Stimulated activated CD8-positive, alpha-beta memory T cell treated with anti-CD3 and anti-CD28 coated beads, Interleukin-7, amount 100 ng/mL, for 1 hour (primary cell): Measurements from ENCODE around the gene IFRD1.

Experiments
- DNase-seq, 2 donors: peaks; one replicate each; pipeline ENCODE4 v3.0.0-alpha.2; 2020; ENCODE audit warnings: low read depth in 2 of 2

The IFRD1 gene

GRCh38 chr7:112487457-112488263, 37.4 kb downstream of the IFRD1 start:
- no peak for DNase-seq

GRCh38 chr7:112488264-112488552, 37.9 kb downstream of the IFRD1 start:
- no peak for DNase-seq

GRCh38 chr7:112492186-112492585, 41.9 kb downstream of the IFRD1 start:
- DNase-seq = no peak

GRCh38 chr7:112494656-112495055, 44.4 kb downstream of the IFRD1 start:
- no peak for DNase-seq

- no peak for DNase-seq
Measured at GRCh38 chr7:112495156-112495788, 45.0 kb downstream of the IFRD1 start.

GRCh38 chr7:112495810-112496462, 45.7 kb downstream of the IFRD1 start:
- no peak for DNase-seq

- no peak for DNase-seq
Measured at GRCh38 chr7:112497481-112497880, 47.2 kb downstream of the IFRD1 start.

- DNase-seq = no peak
Measured at GRCh38 chr7:112500619-112501018, 50.4 kb downstream of the IFRD1 start.

- DNase-seq = no peak
Measured at GRCh38 chr7:112501801-112502503, 51.7 kb downstream of the IFRD1 start.

GRCh38 chr7:112502700-112503099, 52.4 kb downstream of the IFRD1 start:
- DNase-seq = no peak

- DNase-seq = no peak
Measured at GRCh38 chr7:112503361-112503972, 53.2 kb downstream of the IFRD1 start.

- DNase-seq = no peak
Measured at GRCh38 chr7:112504093-112504695, 53.9 kb downstream of the IFRD1 start.

- DNase-seq = no peak
Measured at GRCh38 chr7:112505495-112505894, 55.2 kb downstream of the IFRD1 start.

GRCh38 chr7:112508404-112508803, 58.1 kb downstream of the IFRD1 start:
- DNase-seq = no peak

GRCh38 chr7:112509402-112509801, 59.1 kb downstream of the IFRD1 start:
- no peak for DNase-seq

GRCh38 chr7:112510001-112510742, 59.9 kb downstream of the IFRD1 start:
- no peak for DNase-seq

GRCh38 chr7:112510743-112511110, 60.5 kb downstream of the IFRD1 start:
- DNase-seq = no peak

GRCh38 chr7:112511451-112512202, 61.4 kb downstream of the IFRD1 start:
- no peak for DNase-seq

GRCh38 chr7:112512451-112513210, 62.4 kb downstream of the IFRD1 start:
- no peak for DNase-seq
